ENCODE measurements around the gene CTF1. TPM values are rescaled to one million over a fixed set of nuclear protein-coding genes. Genes with fewer than 3 reads are reported as not detected.
A peak's percentile ranks its signal among the peaks of the same experiment; 100 is the strongest.

Gene CTF1
- total RNA-seq, 1 experiment from 2014 or later, result 11.6 TPM

DNA sequence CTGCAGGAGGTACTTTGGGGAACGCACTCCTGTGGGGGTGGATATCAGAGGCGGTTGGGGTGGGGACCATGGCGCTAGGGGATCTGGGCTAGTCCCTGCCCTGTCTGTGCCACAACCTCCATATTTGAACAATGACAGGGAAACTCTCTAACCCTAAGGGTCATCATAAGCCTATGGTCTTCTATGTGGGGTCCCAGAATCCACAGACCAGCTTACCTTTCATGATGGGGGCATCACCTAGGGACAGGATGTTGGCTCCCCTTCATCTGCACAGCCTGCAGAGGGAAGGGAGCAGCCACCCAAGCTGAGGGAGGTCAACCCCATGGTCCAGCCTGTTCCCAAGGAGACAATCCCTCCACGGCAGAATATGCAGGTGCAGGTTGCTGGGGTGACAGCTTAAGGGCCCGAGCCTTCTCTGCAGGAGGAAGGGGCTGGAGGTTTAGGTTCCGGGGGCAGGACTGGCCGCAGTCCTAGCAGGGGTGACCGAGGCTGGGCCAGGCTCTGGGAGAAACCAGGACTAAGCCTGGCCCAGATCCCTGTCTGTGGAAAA, 54.2 kb downstream of the CTF1 start:
- Histone ChIP-seq H3K9me2 (ENCODE audit: insufficient read depth) (no peaks in the 10 kb centered on the region), H3K4me1 (replicated peaks; ENCODE audit: insufficient read depth) (peaks cover 15% of the 10 kb centered on the region), H3K79me2 (ENCODE audit: low read depth) (no peaks in the 10 kb centered on the region), H3K4me3 (peak overlapping the region; percentile 90; the same call in 1 of the 2 replicates), H4K20me1 (ENCODE audit: insufficient read depth) (peaks cover 4% of the 10 kb centered on the region; the same call in 1 of the 2 replicates), H3K27ac (no peak overlapping the region), H2AFZ (no peak overlapping the region), H3K9me3 (ENCODE audit: insufficient read depth, low read depth) (no peaks in the 10 kb centered on the region), H3K4me2 (peak overlapping the region; percentile 91), H3F3A (ENCODE audit: insufficient read depth, low read depth) (peaks cover 42% of the 10 kb centered on the region; the same call in 1 of the 2 replicates), H3K36me3 (ENCODE audit: low read depth) (no peaks in the 10 kb centered on the region), H3K27me3 (ENCODE audit: insufficient read depth, low read depth) (no peaks in the 10 kb centered on the region)
- TF ChIP-seq, protein P1, sequence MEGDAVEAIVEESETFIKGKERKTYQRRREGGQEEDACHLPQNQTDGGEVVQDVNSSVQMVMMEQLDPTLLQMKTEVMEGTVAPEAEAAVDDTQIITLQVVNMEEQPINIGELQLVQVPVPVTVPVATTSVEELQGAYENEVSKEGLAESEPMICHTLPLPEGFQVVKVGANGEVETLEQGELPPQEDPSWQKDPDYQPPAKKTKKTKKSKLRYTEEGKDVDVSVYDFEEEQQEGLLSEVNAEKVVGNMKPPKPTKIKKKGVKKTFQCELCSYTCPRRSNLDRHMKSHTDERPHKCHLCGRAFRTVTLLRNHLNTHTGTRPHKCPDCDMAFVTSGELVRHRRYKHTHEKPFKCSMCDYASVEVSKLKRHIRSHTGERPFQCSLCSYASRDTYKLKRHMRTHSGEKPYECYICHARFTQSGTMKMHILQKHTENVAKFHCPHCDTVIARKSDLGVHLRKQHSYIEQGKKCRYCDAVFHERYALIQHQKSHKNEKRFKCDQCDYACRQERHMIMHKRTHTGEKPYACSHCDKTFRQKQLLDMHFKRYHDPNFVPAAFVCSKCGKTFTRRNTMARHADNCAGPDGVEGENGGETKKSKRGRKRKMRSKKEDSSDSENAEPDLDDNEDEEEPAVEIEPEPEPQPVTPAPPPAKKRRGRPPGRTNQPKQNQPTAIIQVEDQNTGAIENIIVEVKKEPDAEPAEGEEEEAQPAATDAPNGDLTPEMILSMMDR (conservative IDR thresholded peaks at IDR 0.05), result no peak
- no peak for TF ChIP-seq EZH2 (IDR thresholded peaks at IDR 0.05; ENCODE audit: low read depth)
- DNase-seq, result no peak
- intact Hi-C loops (cut with micrococcal nuclease; ENCODE audit: unreplicated experiment), result loop anchor here (1.0 to 10.0 kb wide), 3 partner anchors 27 to 914 kb away; partner anchors contain the start of genes ARMC5 and FBXL19
- ChIA-PET POLR2A (ENCODE audit: unreplicated experiment) (interaction anchor here (0.6 kb wide), 1 partner anchor 111 kb away, joined by 5 read pairs; no protein-coding TSS in a partner anchor), CTCF (no interaction called here)
- BruUV-seq (replicated peaks), result no TSS peak

DNA sequence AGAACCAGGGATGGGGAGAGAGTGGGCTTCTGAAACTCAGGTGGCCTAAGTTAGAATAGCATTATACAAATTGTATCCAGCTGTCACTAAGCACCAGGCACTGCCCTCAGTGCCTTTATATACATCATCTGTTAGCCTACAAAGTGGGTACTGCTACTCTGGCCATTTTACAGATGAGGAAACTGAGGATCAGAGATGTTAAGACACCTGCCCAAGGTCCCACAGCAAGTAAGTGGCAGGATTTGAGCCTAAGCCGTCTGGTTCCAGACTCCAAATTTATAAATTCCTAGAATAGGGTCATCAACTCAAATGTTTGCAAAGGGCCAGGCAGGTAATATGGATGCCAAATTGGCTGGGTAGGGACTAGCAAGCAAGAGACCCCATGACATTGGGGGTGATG, 54.8 kb downstream of the CTF1 start:
- Histone ChIP-seq H3K4me2 (0 out of 2 replicates have a peak overlapping the region, but pooled peaks have one; percentile 91), H3K9me2 (ENCODE audit: insufficient read depth) (no peaks in the 10 kb centered on the region), H3K4me3 (no peak overlapping the region), H3K79me2 (ENCODE audit: low read depth) (no peaks in the 10 kb centered on the region), H3K27me3 (ENCODE audit: insufficient read depth, low read depth) (no peaks in the 10 kb centered on the region), H3K27ac (no peak overlapping the region), H3K4me1 (replicated peaks; ENCODE audit: insufficient read depth) (peaks cover 15% of the 10 kb centered on the region), H3K36me3 (ENCODE audit: low read depth) (no peaks in the 10 kb centered on the region), H2AFZ (no peak overlapping the region), H3F3A (ENCODE audit: insufficient read depth, low read depth) (peaks cover 42% of the 10 kb centered on the region; the same call in 1 of the 2 replicates), H4K20me1 (ENCODE audit: insufficient read depth) (peaks cover 4% of the 10 kb centered on the region; the same call in 1 of the 2 replicates), H3K9me3 (ENCODE audit: insufficient read depth, low read depth) (no peaks in the 10 kb centered on the region)
- ChIA-PET CTCF (no interaction called here), POLR2A (ENCODE audit: unreplicated experiment) (interaction anchor here (0.6 kb wide), 1 partner anchor 10 kb away, joined by 3 read pairs; no protein-coding TSS in a partner anchor)
- TF ChIP-seq, protein P1 (conservative IDR thresholded peaks at IDR 0.05), result no peak
- no peak for TF ChIP-seq EZH2 (IDR thresholded peaks at IDR 0.05; ENCODE audit: low read depth)
- BruUV-seq (replicated peaks), result no TSS peak
- intact Hi-C loops (cut with micrococcal nuclease; ENCODE audit: unreplicated experiment), result loop anchor here (10.0 kb wide), 2 partner anchors 504 to 914 kb away; partner anchors contain the start of gene ARMC5
- DNase-seq, result no peak

DNA sequence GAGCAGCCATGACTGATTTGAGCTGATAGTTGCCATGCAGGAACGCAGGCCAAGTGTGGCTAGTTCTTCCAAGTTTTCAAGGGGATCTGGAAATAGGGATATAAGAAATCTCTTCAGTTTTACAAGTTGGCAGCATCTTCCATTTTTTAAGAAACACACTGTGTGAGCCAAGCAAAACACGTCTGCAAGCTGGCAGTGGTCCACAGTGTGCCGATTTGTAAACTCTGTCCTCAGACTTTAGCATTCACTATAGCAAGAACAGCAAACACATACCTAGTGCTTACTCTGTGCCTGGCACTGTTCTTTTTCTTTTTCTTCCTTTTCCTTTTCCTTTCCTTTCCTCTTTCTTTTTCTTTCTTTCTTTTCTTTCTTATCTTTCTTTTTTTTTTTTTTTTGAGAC, 55.3 kb downstream of the CTF1 start:
- H3K9me3 ChIP-seq (ENCODE audit: insufficient read depth, low read depth), result no peaks in the 10 kb centered on the region
- TF ChIP-seq, protein P1 (conservative IDR thresholded peaks at IDR 0.05), result no peak
- TF ChIP-seq EZH2 (IDR thresholded peaks at IDR 0.05; ENCODE audit: low read depth), result no peak
- H3K4me1 ChIP-seq (replicated peaks; ENCODE audit: insufficient read depth), result peaks cover 15% of the 10 kb centered on the region
- no peaks in the 10 kb centered on the region for H3K9me2 ChIP-seq (ENCODE audit: insufficient read depth)
- H3K4me3 ChIP-seq, result no peak overlapping the region
- intact Hi-C loops (cut with micrococcal nuclease; ENCODE audit: unreplicated experiment), result loop anchor here (10.0 kb wide), 2 partner anchors 503 to 913 kb away; partner anchors contain the start of gene ARMC5
- no peaks in the 10 kb centered on the region for H3K27me3 ChIP-seq (ENCODE audit: insufficient read depth, low read depth)
- BruUV-seq (replicated peaks), result no TSS peak
- H4K20me1 ChIP-seq (ENCODE audit: insufficient read depth), result peaks cover 4% of the 10 kb centered on the region; the same call in 1 of the 2 replicates
- H2AFZ ChIP-seq, result no peak overlapping the region
- POLR2A ChIA-PET (ENCODE audit: unreplicated experiment), result interaction anchor here (0.6 kb wide), 2 partner anchors 10 to 95 kb away, joined by 3 read pairs; no protein-coding TSS in a partner anchor
- peak in 1 of 2 experiments; percentile 28 for DNase-seq
- peaks cover 44% of the 10 kb centered on the region; the same call in 1 of the 2 replicates for H3F3A ChIP-seq (ENCODE audit: insufficient read depth, low read depth)
- CTCF ChIA-PET, result no interaction called here
- no peak overlapping the region for H3K4me2 ChIP-seq
- no peaks in the 10 kb centered on the region for H3K79me2 ChIP-seq (ENCODE audit: low read depth)
- no peak overlapping the region for H3K27ac ChIP-seq
- no peaks in the 10 kb centered on the region for H3K36me3 ChIP-seq (ENCODE audit: low read depth)
